HG02840 (cell line): ENCODE measurements around the gene MAP1LC3B.

Experiments used
- ATAC-seq: cut with Tn5 transposase; IDR thresholded peaks from one replicate; pipeline ENCODE4 v1.9.1; 2021; ENCODE audit warnings: mild to moderate bottlenecking, moderate library complexity, moderate number of reproducible peaks; ENCODE audit not compliant: unreplicated experiment, low FRiP score

The MAP1LC3B gene

GRCh38 chr16:87406495-87407088 is 14.5 kb downstream of the MAP1LC3B start:
- ATAC-seq = no peak

- ATAC-seq = no peak
Measured at GRCh38 chr16:87407511-87408112, 15.5 kb downstream of the MAP1LC3B start.

DNA sequence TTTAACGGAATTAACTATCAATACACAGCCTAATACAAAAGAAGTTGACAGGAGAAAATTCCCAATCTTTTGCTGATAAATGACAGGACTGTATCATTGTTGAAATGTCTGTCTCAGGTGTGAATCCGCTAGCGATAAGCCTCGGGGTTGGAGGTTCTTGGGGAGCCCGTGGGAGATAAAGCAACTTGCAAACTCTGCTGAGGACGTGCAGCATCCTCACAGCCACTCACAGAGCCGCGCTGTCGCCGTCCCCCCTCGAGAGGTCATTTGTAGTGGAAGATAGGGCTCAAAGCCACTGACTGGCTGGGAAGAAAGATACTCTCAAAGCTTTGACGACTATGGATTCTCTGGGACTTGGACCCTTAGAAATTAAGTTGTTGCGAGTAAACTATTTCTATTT is 17.0 kb downstream of the MAP1LC3B start:
- ATAC-seq = no peak

GRCh38 chr16:87409781-87410180 is 17.6 kb downstream of the MAP1LC3B start:
- no peak for ATAC-seq

DNA sequence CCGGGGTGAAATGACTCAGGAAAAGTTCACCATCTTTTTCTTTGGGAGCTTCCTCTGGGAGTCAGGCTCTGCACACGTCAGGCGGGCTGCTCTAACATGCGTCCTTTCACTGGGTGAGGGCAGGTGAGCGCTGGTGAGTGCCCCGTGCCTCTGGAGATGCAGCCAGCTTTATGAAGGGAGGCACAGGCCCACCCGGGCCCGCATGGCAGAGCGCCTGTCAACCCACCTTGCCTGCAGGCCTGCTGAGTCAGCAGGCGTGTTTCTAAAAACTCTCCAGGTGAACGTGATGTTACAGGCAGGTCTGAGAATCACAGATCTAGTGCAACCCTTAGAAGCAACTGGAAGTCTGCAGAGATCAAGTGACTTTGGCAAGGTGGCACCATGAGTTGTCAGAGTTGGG is 18.4 kb downstream of the MAP1LC3B start:
- no peak for ATAC-seq

DNA sequence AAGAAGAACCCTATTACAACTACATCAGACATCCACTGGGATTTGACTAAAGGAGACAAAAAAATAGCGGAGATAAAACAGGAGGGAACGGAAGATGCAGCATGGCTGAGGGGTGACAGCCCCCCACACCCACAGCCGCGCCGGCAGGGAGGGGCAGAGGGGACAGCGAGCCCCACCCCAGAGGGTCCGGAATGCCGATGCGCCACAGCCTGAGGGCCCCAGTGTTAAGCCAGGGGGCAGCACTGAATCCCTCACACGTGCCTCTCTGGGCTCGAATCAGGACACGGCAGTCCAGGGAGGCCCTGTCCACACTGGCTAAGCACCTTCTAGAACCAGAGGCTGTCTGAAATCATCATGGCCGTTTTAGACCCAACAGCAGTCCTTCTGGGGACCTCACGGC is 18.8 kb downstream of the MAP1LC3B start:
- ATAC-seq = no peak

DNA sequence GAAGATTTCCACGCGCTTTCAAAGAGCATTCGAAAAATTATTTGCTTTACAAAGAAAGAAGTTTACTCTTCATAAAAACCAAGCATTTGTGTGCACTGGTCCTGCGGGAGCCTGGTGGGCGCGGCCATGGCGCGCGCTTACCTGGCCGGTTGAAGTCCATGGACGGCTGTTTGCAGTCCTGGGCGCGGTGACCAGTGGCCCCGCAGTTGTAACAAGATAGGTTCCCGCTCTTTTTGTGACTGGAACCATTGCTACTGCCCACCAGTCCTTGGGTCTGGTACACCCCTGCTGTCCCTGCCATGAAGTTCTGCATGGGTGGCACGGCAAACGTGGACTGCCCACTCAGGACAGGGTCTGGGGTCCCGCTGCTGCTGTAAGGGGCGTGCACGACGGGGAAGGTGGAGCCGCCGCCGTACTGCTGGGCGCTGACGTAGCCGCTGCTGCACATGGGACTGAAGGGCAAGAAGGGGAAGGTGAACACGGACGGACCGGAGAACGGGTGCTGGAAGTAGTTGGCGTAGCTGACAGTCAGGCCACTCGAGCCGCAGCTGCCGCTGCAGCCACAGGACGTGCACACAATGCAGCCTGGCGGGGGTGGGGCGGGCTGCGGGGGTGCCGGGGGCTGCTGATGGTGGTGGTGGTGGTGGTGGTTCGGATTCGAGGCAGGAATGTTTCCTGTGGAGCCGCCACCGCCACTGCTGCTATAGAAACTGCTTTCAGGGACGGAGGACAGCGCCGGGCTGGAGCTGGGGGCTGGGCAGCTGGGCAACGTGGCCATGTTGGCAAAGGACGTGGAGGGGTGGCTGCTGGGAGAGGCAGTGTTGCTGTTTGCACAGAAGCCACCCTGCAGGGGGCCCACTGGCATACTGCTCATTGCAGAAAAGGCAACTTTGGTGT is 19.5 kb downstream of the MAP1LC3B start:
- no peak for ATAC-seq

GRCh38 chr16:87412371-87412995 is 20.3 kb downstream of the MAP1LC3B start:
- no peak for ATAC-seq

DNA sequence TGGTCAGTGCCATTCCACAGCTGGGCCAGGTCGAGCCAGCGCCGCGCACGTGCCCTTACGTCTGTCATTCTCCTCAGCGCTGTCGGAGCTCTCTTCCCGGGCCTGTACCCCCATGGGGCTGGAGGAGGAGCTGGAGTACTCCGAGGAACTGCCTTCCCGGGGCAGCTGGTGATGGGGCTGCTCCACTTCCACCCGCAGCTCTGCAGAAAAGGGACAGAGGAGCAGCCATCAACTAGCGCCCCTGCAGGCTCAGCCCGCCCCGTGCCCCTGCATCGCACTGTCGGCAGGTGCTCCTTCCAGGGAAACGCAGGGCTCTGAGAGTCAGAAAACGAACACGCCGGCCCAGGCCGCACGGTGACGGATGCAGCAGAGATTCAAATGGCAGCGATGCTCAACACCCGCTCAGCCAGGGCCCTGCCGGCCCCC is 20.9 kb downstream of the MAP1LC3B start:
- no peak for ATAC-seq

- no peak for ATAC-seq
Measured at GRCh38 chr16:87414251-87414680, 22.1 kb downstream of the MAP1LC3B start.

- ATAC-seq = no peak
Measured at GRCh38 chr16:87415441-87415840, 23.3 kb downstream of the MAP1LC3B start.

GRCh38 chr16:87416826-87417527 is 24.8 kb downstream of the MAP1LC3B start:
- no peak for ATAC-seq

GRCh38 chr16:87417528-87417910 is 25.4 kb downstream of the MAP1LC3B start:
- ATAC-seq = no peak

- ATAC-seq = no peak
Measured at GRCh38 chr16:87418216-87418615, 26.1 kb downstream of the MAP1LC3B start.

- ATAC-seq = no peak
Measured at GRCh38 chr16:87418644-87419043, 26.5 kb downstream of the MAP1LC3B start.

DNA sequence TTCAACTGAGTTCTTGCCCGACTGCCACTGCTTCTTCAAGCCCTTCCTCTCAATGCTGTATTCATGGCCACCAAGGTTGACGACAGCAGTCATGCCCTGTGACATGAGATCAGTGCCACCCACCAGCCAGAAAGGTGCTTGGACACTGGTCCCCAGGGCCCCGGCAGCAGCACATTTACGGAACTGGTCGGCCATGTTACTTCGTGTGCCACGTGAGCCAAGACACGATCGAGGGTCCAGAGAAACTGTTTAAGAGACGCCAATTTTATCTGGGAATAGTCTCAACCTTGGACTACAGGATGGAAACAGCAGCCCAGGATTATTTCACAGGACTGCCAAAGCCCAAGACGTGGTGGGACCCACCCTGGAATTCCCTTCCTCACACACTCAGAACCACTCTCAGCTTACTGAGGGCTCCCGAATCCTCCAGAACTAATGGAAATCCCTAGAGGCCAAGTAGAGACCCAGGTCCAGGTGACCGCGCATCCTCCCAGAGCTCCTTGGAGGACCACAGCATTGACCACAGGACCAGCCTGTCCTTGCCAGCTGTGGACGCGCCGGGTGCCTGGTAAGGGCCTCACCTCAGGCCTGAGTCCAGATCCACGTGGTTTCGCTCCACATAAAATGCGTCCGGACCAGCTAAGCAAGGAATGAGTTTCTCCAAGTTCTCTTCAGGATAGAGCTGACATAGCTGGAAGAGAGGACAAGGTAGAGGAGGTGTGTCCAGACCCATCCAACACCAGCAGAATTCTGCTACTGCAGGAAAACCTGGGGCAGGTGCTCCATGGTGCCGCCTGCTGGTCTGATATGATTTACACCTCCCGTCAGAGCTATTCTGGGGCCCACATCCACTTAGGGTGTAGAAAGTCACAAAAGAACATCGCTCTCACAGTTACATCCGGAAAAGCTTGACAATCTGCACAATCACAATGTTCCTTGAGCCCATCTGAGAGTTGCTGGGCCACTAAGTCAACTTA is 28.2 kb downstream of the MAP1LC3B start:
- ATAC-seq = no peak

DNA sequence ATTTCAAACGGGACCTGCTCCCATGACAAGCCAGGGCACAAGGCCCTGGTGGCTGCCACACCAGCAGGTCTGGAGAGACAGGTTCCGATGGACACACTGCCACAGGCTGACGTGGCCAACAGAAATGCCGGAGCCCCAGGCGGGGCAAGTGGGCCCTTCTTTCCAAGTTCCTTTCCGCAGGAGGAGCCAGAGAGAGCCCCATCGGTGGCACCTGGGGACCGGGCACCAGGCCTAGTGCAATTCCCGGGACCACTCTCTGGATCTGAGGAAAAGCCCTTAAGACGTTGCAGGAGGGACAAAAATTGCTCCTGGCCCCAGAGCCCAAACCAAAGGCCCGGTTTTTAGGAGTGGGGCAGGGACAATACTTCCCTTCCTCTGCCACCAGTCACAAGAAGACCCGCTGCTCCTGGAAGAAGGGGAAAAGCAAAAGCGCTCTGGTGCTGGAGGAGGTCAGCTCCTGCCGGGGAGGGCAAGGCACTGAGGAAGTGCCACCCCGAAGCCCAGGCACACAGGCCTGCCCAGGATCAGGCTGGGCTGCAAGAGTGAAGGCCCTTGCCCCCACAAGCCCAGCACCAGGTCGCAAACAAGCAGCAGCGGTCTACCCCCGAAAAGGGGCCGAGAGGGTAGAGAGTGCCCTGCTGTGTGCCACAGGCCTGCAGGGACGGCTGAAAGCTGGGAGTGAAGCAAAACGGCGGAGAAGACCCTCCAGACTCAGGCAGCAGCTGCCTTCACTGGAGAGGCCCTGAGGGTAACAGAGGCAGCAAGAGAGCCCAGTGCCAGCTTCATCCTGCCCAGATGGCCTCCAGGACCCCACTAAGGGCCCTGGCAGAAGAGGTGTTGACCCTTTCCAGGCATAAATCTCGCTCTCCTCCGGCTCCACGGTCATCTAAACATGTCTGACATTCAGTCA is 29.1 kb downstream of the MAP1LC3B start:
- ATAC-seq = no peak

- ATAC-seq = no peak
Measured at GRCh38 chr16:87422106-87422505, 30.0 kb downstream of the MAP1LC3B start.
